ENCODE results near the gene DRG1. TPM values are rescaled to one million over a fixed set of nuclear protein-coding genes. Genes with fewer than 3 reads are reported as not detected.
"Not testable (repeated sequence)": the region's sequence is repeated elsewhere in the genome, so short reads cannot be mapped to it uniquely, and the experiment has no call there.

The DRG1 gene
- total RNA-seq, result 10 to 100 TPM; 84.0 to 91.4 TPM

- peaks cover 26% of the 10 kb centered on the region for H3K36me3 Mint-ChIP-seq (ENCODE audit: low read depth)
- H3K27me3 Mint-ChIP-seq (ENCODE audit: low read depth), result peaks cover 1% of the 10 kb centered on the region
- peak; percentile 99 for ATAC-seq
- POLR2A ChIA-PET, result interaction anchor here (0.6 to 3.9 kb wide), 4 partner anchors 53 to 231 kb away, joined by 3 to 24 read pairs (median 4); partner anchors contain the start of gene PATZ1
- H3K27ac Mint-ChIP-seq, result peak within 1 kb of the TSS; percentile 93
- no peaks in the 10 kb centered on the region for H3K9me3 Mint-ChIP-seq (ENCODE audit: insufficient read depth)
- CTCF ChIA-PET, result no interaction called here
- DNase-seq, result peak; percentile 98
- H3K4me1 Mint-ChIP-seq (ENCODE audit: low read depth), result peaks cover 24% of the 10 kb centered on the region
- peak within 1 kb of the TSS; percentile 94 for H3K4me3 Mint-ChIP-seq
Observed at GRCh38 chr22:31399211-31400022, at the start of gene DRG1. Gene DRG1 (plus strand): TSS chr22:31399604. CDS start chr22:31399684, 80 bp downstream.

GRCh38 chr22:31349960-31350359, 49.4 kb upstream of the DRG1 start:
- peaks cover 10% of the 10 kb centered on the region for H3K4me1 Mint-ChIP-seq (ENCODE audit: low read depth)
- no peak overlapping the region for H3K4me3 Mint-ChIP-seq
- DNase-seq (no peak), ATAC-seq (no peak)
- POLR2A ChIA-PET, result no interaction called here
- H3K36me3 Mint-ChIP-seq (ENCODE audit: low read depth), result peaks cover 4% of the 10 kb centered on the region
- peaks cover 2% of the 10 kb centered on the region for H3K27me3 Mint-ChIP-seq (ENCODE audit: low read depth)
- CTCF ChIA-PET, result no interaction called here
- H3K27ac Mint-ChIP-seq, result no peak overlapping the region
- no peaks in the 10 kb centered on the region for H3K9me3 Mint-ChIP-seq (ENCODE audit: insufficient read depth)

- Mint-ChIP-seq H3K27ac (no peak overlapping the region), H3K4me3 (no peak overlapping the region), H3K36me3 (ENCODE audit: low read depth) (peaks cover 3% of the 10 kb centered on the region), H3K9me3 (ENCODE audit: insufficient read depth) (no peaks in the 10 kb centered on the region), H3K27me3 (ENCODE audit: low read depth) (peaks cover 2% of the 10 kb centered on the region), H3K4me1 (ENCODE audit: low read depth) (peaks cover 7% of the 10 kb centered on the region)
- ATAC-seq, result no peak
- ChIA-PET CTCF (no interaction called here), POLR2A (interaction anchor here (0.6 kb wide), 1 partner anchor 29 kb away, joined by 4 read pairs; no protein-coding TSS in a partner anchor)
- DNase-seq, result no peak
Observed at GRCh38 chr22:31350410-31350863, 49.0 kb upstream of the DRG1 start.

GRCh38 chr22:31354515-31354914, 44.9 kb upstream of the DRG1 start:
- Mint-ChIP-seq H3K27me3 (ENCODE audit: low read depth) (peaks cover 2% of the 10 kb centered on the region), H3K27ac (no peak overlapping the region), H3K4me1 (ENCODE audit: low read depth) (no peaks in the 10 kb centered on the region), H3K36me3 (ENCODE audit: low read depth) (no peaks in the 10 kb centered on the region), H3K9me3 (ENCODE audit: insufficient read depth) (no peaks in the 10 kb centered on the region), H3K4me3 (no peak overlapping the region)
- POLR2A ChIA-PET, result interaction anchor here (0.6 to 1.2 kb wide), 2 partner anchors 8 to 11 kb away, joined by 3 to 7 read pairs; partner anchors contain the start of gene PATZ1
- CTCF ChIA-PET, result no interaction called here
- ATAC-seq, result no peak
- no peak for DNase-seq

GRCh38 chr22:31360029-31360428, 39.4 kb upstream of the DRG1 start:
- DNase-seq (no peak), ATAC-seq (no peak)
- Mint-ChIP-seq H3K4me1 (ENCODE audit: low read depth) (no peaks in the 10 kb centered on the region), H3K4me3 (no peak overlapping the region), H3K9me3 (ENCODE audit: insufficient read depth) (no peaks in the 10 kb centered on the region), H3K36me3 (ENCODE audit: low read depth) (no peaks in the 10 kb centered on the region), H3K27me3 (ENCODE audit: low read depth) (no peaks in the 10 kb centered on the region), H3K27ac (no peak overlapping the region)
- ChIA-PET CTCF (interaction anchor here (2.4 kb wide), 1 partner anchor 13 kb away, joined by 12 read pairs; the partner anchor contains the start of gene PATZ1), POLR2A (interaction anchor here (0.5 kb wide), 1 partner anchor 31 kb away, joined by 3 read pairs; no protein-coding TSS in a partner anchor)

- H3K27me3 Mint-ChIP-seq (ENCODE audit: low read depth), result no peaks in the 10 kb centered on the region
- no peaks in the 10 kb centered on the region for H3K4me1 Mint-ChIP-seq (ENCODE audit: low read depth)
Observed at GRCh38 chr22:31361743-31362142, 37.7 kb upstream of the DRG1 start.

GRCh38 chr22:31363885-31364465, 35.4 kb upstream of the DRG1 start:
- Mint-ChIP-seq H3K27me3 (ENCODE audit: low read depth) (no peaks in the 10 kb centered on the region), H3K4me3 (no peak overlapping the region), H3K4me1 (ENCODE audit: low read depth) (peaks cover 5% of the 10 kb centered on the region), H3K9me3 (ENCODE audit: insufficient read depth) (no peaks in the 10 kb centered on the region), H3K27ac (no peak overlapping the region), H3K36me3 (ENCODE audit: low read depth) (no peaks in the 10 kb centered on the region)
- DNase-seq (no peak), ATAC-seq (no peak)
- ChIA-PET POLR2A (no interaction called here), CTCF (no interaction called here)

More at GRCh38 chr22:31361743-31362142, 37.7 kb upstream of the DRG1 start:
- Mint-ChIP-seq H3K27ac (no peak overlapping the region), H3K36me3 (ENCODE audit: low read depth) (no peaks in the 10 kb centered on the region), H3K9me3 (ENCODE audit: insufficient read depth) (no peaks in the 10 kb centered on the region), H3K4me3 (no peak overlapping the region)
- ATAC-seq (no peak), DNase-seq (no peak)
- POLR2A ChIA-PET, result no interaction called here
- CTCF ChIA-PET, result no interaction called here

GRCh38 chr22:31367426-31367825, 32.0 kb upstream of the DRG1 start:
- no peak overlapping the region for H3K4me3 Mint-ChIP-seq
- POLR2A ChIA-PET, result interaction anchor here (0.6 kb wide), 2 partner anchors 365 to 401 kb away, joined by 3 to 5 read pairs; no protein-coding TSS in a partner anchor
- ATAC-seq, result no peak

GRCh38 chr22:31377612-31378011, 21.8 kb upstream of the DRG1 start:
- Mint-ChIP-seq H3K36me3 (ENCODE audit: low read depth) (no peaks in the 10 kb centered on the region), H3K27me3 (ENCODE audit: low read depth) (peaks cover 2% of the 10 kb centered on the region), H3K9me3 (ENCODE audit: insufficient read depth) (no peaks in the 10 kb centered on the region), H3K4me3 (no peak overlapping the region), H3K4me1 (ENCODE audit: low read depth) (peaks cover 3% of the 10 kb centered on the region), H3K27ac (no peak overlapping the region)
- ATAC-seq (no peak), DNase-seq (no peak)
- ChIA-PET POLR2A (interaction anchor here (0.6 to 1.3 kb wide), 2 partner anchors 164 to 166 kb away, joined by 3 to 4 read pairs; partner anchors contain the start of gene LIMK2), CTCF (interaction anchor here (0.5 kb wide), 1 partner anchor 258 kb away, joined by 3 read pairs; no protein-coding TSS in a partner anchor)

More at GRCh38 chr22:31367426-31367825, 32.0 kb upstream of the DRG1 start:
- CTCF ChIA-PET, result no interaction called here
- no peaks in the 10 kb centered on the region for H3K9me3 Mint-ChIP-seq (ENCODE audit: insufficient read depth)
- no peaks in the 10 kb centered on the region for H3K27me3 Mint-ChIP-seq (ENCODE audit: low read depth)
- no peaks in the 10 kb centered on the region for H3K36me3 Mint-ChIP-seq (ENCODE audit: low read depth)
- H3K27ac Mint-ChIP-seq, result no peak overlapping the region
- peaks cover 5% of the 10 kb centered on the region for H3K4me1 Mint-ChIP-seq (ENCODE audit: low read depth)
- no peak for DNase-seq

GRCh38 chr22:31378123-31378522, 21.3 kb upstream of the DRG1 start:
- Mint-ChIP-seq H3K9me3 (ENCODE audit: insufficient read depth) (no peaks in the 10 kb centered on the region), H3K36me3 (ENCODE audit: low read depth) (no peaks in the 10 kb centered on the region), H3K4me3 (no peak overlapping the region), H3K27me3 (ENCODE audit: low read depth) (peaks cover 2% of the 10 kb centered on the region), H3K27ac (no peak overlapping the region), H3K4me1 (ENCODE audit: low read depth) (peaks cover 3% of the 10 kb centered on the region)
- ATAC-seq (no peak), DNase-seq (no peak)
- CTCF ChIA-PET, result interaction anchor here (0.5 kb wide), 1 partner anchor 258 kb away, joined by 3 read pairs; no protein-coding TSS in a partner anchor
- POLR2A ChIA-PET, result interaction anchor here (0.6 to 1.3 kb wide), 2 partner anchors 165 to 166 kb away, joined by 3 to 4 read pairs; partner anchors contain the start of gene LIMK2

GRCh38 chr22:31378651-31379050, 20.8 kb upstream of the DRG1 start:
- H3K27me3 Mint-ChIP-seq (ENCODE audit: low read depth); H3K36me3 Mint-ChIP-seq (ENCODE audit: low read depth); CTCF ChIA-PET; H3K4me1 Mint-ChIP-seq (ENCODE audit: low read depth); ATAC-seq; POLR2A ChIA-PET; DNase-seq; H3K27ac Mint-ChIP-seq; H3K4me3 Mint-ChIP-seq; H3K9me3 Mint-ChIP-seq (ENCODE audit: insufficient read depth): not testable (repeated sequence)

- DNase-seq (no peak), ATAC-seq (no peak)
- peaks cover 2% of the 10 kb centered on the region for H3K4me1 Mint-ChIP-seq (ENCODE audit: low read depth)
- POLR2A ChIA-PET, result interaction anchor here (0.6 to 0.8 kb wide), 2 partner anchors 26 to 472 kb away, joined by 3 read pairs; no protein-coding TSS in a partner anchor
- no peaks in the 10 kb centered on the region for H3K36me3 Mint-ChIP-seq (ENCODE audit: low read depth)
- CTCF ChIA-PET, result no interaction called here
- peaks cover 3% of the 10 kb centered on the region for H3K27me3 Mint-ChIP-seq (ENCODE audit: low read depth)
- no peaks in the 10 kb centered on the region for H3K9me3 Mint-ChIP-seq (ENCODE audit: insufficient read depth)
- no peak overlapping the region for H3K4me3 Mint-ChIP-seq
- H3K27ac Mint-ChIP-seq, result no peak overlapping the region
Observed at GRCh38 chr22:31393893-31394292, 5.5 kb upstream of the DRG1 start.

Measured in activated CD8-positive, alpha-beta T cell treated with anti-CD3 and anti-CD28 coated beads, Interleukin-2, amount 10 ng/mL, durations not matched to agents 7 days and 5 days (primary cell).